ELR (cell line): ENCODE results near the gene CFAP77.
A peak's percentile ranks its signal among the peaks of the same experiment; 100 is the strongest.

Experiments
- DNase-seq: peaks from one replicate; pipeline ENCODE4 v3.0.0-alpha.2; 2015; ENCODE audit warnings: low read depth

Gene CFAP77

GRCh38 chr9:132456241-132456640 lies 46.2 kb downstream of the CFAP77 start:
- DNase-seq: no peak

- DNase-seq: no peak
Observed at GRCh38 chr9:132457504-132458236, 47.7 kb downstream of the CFAP77 start.

GRCh38 chr9:132458432-132458831 lies 48.4 kb downstream of the CFAP77 start:
- no peak for DNase-seq

GRCh38 chr9:132459661-132460060 lies 49.6 kb downstream of the CFAP77 start:
- no peak for DNase-seq

- no peak for DNase-seq
Observed at GRCh38 chr9:132460240-132460639, 50.2 kb downstream of the CFAP77 start.

- no peak for DNase-seq
Observed at GRCh38 chr9:132461281-132461896, 51.4 kb downstream of the CFAP77 start.

- no peak for DNase-seq
Observed at GRCh38 chr9:132461971-132462370, 52.0 kb downstream of the CFAP77 start.

- DNase-seq: no peak
Observed at GRCh38 chr9:132464547-132464946, 54.5 kb downstream of the CFAP77 start.

- DNase-seq: no peak
Observed at GRCh38 chr9:132465131-132465635, 55.2 kb downstream of the CFAP77 start.

GRCh38 chr9:132472199-132472598 lies 62.2 kb downstream of the CFAP77 start:
- no peak for DNase-seq

GRCh38 chr9:132472599-132472998 lies 62.6 kb downstream of the CFAP77 start:
- no peak for DNase-seq

GRCh38 chr9:132474253-132474652 lies 64.2 kb downstream of the CFAP77 start:
- peak; percentile 16 for DNase-seq

GRCh38 chr9:132478353-132479050 lies 68.5 kb downstream of the CFAP77 start:
- DNase-seq: no peak

GRCh38 chr9:132479733-132480132 lies 69.7 kb downstream of the CFAP77 start:
- no peak for DNase-seq

GRCh38 chr9:132481053-132481849 lies 71.2 kb downstream of the CFAP77 start:
- no peak for DNase-seq

GRCh38 chr9:132482196-132482813 lies 72.3 kb downstream of the CFAP77 start:
- no peak for DNase-seq

GRCh38 chr9:132485393-132485792 lies 75.4 kb downstream of the CFAP77 start:
- no peak for DNase-seq

GRCh38 chr9:132486706-132487350 lies 76.8 kb downstream of the CFAP77 start:
- DNase-seq: no peak

GRCh38 chr9:132487351-132487791 lies 77.4 kb downstream of the CFAP77 start:
- no peak for DNase-seq

- no peak for DNase-seq
Observed at GRCh38 chr9:132487980-132488535, 78.0 kb downstream of the CFAP77 start.

- DNase-seq: no peak
Observed at GRCh38 chr9:132488626-132489025, 78.6 kb downstream of the CFAP77 start.
